BLaER1 (cell line): ENCODE results near the gene SMPX.

Experiments used
- H3K27ac ChIP-seq: shearing (Covaris generic); formaldehyde crosslinking; 2 replicates; pipeline ENCODE4 v1.8.1; 2022
- H3K27me3 ChIP-seq: shearing (Covaris generic); formaldehyde crosslinking; 2 replicates; pipeline ENCODE4 v1.8.1; 2022
- H3K36me3 ChIP-seq: shearing (Covaris generic); formaldehyde crosslinking; 2 replicates; pipeline ENCODE4 v1.8.1; 2022
- H3K4me1 ChIP-seq: shearing (Covaris generic); formaldehyde crosslinking; 2 replicates; pipeline ENCODE4 v1.8.1; 2022
- H3K4me2 ChIP-seq: shearing (Covaris generic); formaldehyde crosslinking; 2 replicates; pipeline ENCODE4 v1.8.1; 2022
- H3K4me3 ChIP-seq: shearing (Covaris generic); formaldehyde crosslinking; 2 replicates; pipeline ENCODE4 v1.8.1; 2022
- H3K9ac ChIP-seq: shearing (Covaris generic); formaldehyde crosslinking; 2 replicates; pipeline ENCODE4 v1.8.1; 2022
- H3K9me3 ChIP-seq: shearing (Covaris generic); formaldehyde crosslinking; 2 replicates; pipeline ENCODE4 v1.8.1; 2022
- H4K20me1 ChIP-seq: shearing (Covaris generic); formaldehyde crosslinking; 2 replicates; pipeline ENCODE4 v1.8.1; 2022
- Cebpa-rat ChIP-seq: shearing (Covaris generic); IDR thresholded peaks from 2 replicates; pipeline ENCODE4 v1.8.1; 2022

The SMPX gene

DNA sequence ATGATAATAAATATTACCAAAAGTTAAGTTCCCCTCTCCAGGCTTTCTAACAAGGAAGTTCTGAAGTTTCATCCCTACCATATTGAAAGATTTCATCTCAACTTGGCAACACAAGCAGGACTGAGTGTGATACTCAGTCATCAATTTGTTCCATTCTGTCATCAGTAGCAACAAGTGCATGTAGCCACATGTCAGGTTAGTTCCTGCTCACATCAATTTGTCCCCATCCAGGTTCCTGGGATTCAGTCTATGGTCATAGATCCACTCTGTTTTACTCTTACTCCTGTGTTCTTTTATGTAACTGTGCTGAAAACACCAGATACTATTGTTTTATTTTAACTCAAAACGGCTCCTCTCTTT is 22.2 kb downstream of the SMPX start:
- Histone ChIP-seq H4K20me1 (no peaks in the 10 kb centered on the region), H3K4me2 (no peak overlapping the region), H3K4me1 (peaks cover 2% of the 10 kb centered on the region), H3K9ac (no peak overlapping the region), H3K27me3 (no peaks in the 10 kb centered on the region), H3K9me3 (no peaks in the 10 kb centered on the region), H3K27ac (no peak overlapping the region), H3K4me3 (no peak overlapping the region), H3K36me3 (no peaks in the 10 kb centered on the region)
- no peak for TF ChIP-seq Cebpa-rat

DNA sequence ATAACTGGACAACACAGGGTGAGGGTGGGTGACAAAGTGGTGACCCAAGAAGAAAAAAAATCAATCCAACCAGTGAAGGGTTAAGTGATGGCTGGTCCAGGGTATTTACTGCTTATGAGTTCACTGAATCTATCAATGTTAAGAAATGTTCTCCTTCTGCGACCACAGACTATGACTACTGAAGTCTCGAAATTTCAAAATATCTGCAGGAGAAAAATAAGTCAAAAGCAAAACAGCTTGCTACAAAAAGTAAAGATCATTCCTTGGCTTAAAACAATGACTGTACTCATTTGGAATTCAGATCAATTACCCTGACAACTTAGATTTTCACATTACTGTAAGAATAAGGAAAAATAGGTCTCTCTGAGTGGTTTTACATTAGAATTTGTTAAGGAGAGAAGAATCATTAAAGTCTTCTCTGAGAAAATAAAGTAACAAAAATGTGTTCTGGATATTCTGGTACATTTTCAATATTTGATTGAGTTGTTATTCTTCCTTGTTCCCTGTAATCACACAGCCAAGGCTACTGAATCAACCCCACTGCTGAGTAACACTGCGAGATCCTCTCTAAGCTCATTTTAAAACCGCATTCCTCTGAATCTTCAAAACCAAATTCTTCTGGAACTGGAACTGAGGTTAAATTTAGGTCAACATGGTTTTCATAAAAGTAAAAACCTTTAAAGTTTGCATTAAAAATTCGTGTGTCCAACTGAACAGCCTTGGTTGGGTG is 22.7 kb downstream of the SMPX start:
- Histone ChIP-seq H3K36me3 (no peaks in the 10 kb centered on the region), H3K9me3 (no peaks in the 10 kb centered on the region), H4K20me1 (no peaks in the 10 kb centered on the region), H3K9ac (no peak overlapping the region), H3K4me3 (no peak overlapping the region), H3K27ac (no peak overlapping the region), H3K4me2 (no peak overlapping the region), H3K4me1 (no peaks in the 10 kb centered on the region), H3K27me3 (no peaks in the 10 kb centered on the region)
- no peak for TF ChIP-seq Cebpa-rat

DNA sequence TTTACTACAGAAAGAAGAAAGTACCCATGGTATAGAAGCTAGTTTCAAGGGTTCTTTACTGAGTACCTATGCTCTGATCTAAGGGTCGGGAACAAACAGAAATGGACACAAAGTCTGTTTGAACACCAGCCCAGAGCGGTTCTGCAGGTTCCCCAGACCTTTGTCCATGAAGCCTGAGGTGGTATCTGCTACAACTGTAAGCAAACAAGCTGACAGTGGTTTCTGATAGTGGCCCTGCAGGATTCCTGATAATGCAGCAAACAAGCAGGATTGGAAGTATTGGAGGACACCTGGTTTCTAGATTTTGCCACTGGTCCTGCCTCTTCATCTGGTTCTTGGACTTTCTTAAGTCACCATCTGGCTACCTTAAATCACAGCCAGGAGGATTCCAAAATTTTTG is 23.7 kb downstream of the SMPX start:
- no peaks in the 10 kb centered on the region for H4K20me1 ChIP-seq
- no peaks in the 10 kb centered on the region for H3K9me3 ChIP-seq
- H3K36me3 ChIP-seq, result no peaks in the 10 kb centered on the region
- H3K4me3 ChIP-seq, result no peak overlapping the region
- no peaks in the 10 kb centered on the region for H3K4me1 ChIP-seq
- no peaks in the 10 kb centered on the region for H3K27me3 ChIP-seq
- H3K9ac ChIP-seq, result no peak overlapping the region
- H3K27ac ChIP-seq, result no peak overlapping the region
- no peak overlapping the region for H3K4me2 ChIP-seq
- no peak for TF ChIP-seq Cebpa-rat

DNA sequence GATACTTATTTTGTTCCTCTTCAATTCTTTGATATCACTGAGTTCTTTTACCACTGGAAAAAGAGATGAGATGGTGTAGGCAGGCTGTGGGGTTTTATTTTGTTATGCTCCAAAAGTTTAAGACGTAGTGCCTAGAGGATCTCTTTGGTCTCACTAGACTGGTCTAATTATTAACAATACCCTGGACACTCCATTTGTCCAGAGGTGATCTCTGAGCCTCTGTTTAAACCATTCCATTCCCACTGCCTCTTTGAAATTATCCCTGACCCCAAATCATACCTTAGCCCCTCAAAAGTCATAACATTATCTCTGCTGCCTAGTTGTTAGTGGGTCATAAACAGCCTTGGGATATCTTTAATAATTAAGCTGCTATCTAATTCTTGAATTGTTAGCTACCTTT is 24.2 kb downstream of the SMPX start:
- H3K36me3 ChIP-seq, result no peaks in the 10 kb centered on the region
- H3K9ac ChIP-seq, result no peak overlapping the region
- TF ChIP-seq Cebpa-rat, result no peak
- no peak overlapping the region for H3K4me3 ChIP-seq
- H3K4me2 ChIP-seq, result no peak overlapping the region
- no peak overlapping the region for H3K27ac ChIP-seq
- no peaks in the 10 kb centered on the region for H3K4me1 ChIP-seq
- no peaks in the 10 kb centered on the region for H3K9me3 ChIP-seq
- H3K27me3 ChIP-seq, result no peaks in the 10 kb centered on the region
- no peaks in the 10 kb centered on the region for H4K20me1 ChIP-seq

DNA sequence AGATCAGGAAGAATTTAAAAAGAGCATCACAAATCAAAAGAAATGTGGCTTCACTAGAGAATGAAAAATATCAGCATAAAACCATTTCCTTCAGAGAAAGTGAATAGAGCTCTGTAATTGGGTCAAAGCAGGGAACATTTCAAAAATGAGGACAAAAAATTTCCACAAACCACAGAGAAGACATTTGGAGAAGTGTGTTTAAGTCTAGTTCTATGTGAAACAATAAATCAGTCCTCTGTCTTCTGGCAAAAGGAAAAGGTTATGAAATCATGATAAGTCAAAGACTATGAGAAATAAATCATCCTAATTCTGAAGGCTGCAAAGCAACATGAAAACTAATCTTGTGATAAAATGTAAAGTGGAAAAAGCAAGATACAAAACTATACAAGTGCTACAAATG is 27.9 kb downstream of the SMPX start:
- H3K27me3 ChIP-seq, result no peaks in the 10 kb centered on the region
- no peak overlapping the region for H3K4me2 ChIP-seq
- no peak overlapping the region for H3K27ac ChIP-seq
- no peaks in the 10 kb centered on the region for H3K36me3 ChIP-seq
- no peak overlapping the region for H3K4me3 ChIP-seq
- H3K4me1 ChIP-seq, result no peaks in the 10 kb centered on the region
- H4K20me1 ChIP-seq, result no peaks in the 10 kb centered on the region
- TF ChIP-seq Cebpa-rat, result no peak
- no peaks in the 10 kb centered on the region for H3K9me3 ChIP-seq
- no peak overlapping the region for H3K9ac ChIP-seq

DNA sequence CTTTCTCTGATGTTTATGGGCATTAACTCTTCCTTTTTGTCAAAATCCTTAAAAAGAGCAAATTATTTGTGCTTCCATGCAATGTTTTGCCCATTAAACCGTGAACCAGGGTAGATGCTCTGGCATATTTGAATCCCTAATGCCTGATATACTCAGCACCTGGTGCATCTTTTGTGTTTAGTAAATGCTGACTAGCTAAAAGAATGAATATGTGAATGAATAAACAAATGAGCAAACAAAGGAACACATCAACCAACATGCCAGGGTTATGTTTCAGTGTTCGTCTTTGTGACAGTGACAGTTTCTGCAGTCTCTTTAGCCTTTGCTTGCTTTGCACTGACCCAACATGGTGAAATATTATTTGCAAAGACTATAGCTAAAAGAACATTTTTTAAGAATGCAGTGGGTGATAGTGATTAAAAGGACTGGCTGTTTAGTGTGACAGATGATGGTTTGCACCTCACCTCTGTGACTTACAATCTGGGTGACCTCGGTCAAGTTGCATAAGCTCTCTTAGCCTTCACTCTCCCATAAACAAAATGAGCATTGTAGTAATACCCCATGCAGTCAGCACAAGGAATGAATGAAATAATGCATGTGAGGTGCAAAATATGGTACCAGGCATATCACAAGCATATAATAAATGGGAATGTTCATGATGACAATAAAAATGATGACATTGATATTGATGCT is 29.5 kb downstream of the SMPX start:
- Histone ChIP-seq H3K4me3 (no peak overlapping the region), H3K4me2 (no peak overlapping the region), H4K20me1 (no peaks in the 10 kb centered on the region), H3K27ac (no peak overlapping the region), H3K4me1 (no peaks in the 10 kb centered on the region), H3K9me3 (no peaks in the 10 kb centered on the region), H3K27me3 (no peaks in the 10 kb centered on the region), H3K9ac (no peak overlapping the region), H3K36me3 (no peaks in the 10 kb centered on the region)
- no peak for TF ChIP-seq Cebpa-rat

DNA sequence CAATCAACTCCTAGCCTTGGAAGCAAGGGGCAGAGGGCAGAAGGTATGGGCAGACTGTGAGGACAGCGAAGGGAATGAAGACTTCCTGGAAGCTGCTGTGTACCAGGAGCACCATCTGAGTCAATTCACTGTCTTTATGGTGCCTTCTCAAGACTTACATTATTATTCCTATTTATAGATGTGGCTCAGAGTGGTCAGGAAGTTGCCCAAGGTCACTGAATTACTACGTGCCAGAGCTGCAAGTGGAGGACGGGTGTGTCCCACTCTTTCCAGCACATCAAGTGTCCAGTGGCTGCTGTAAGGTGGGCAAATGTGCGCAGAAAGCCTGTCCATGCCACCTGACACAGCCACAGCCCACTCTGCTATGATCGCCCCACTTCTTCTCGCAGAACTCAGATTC is 32.0 kb downstream of the SMPX start:
- Histone ChIP-seq H3K9ac (no peak overlapping the region), H4K20me1 (no peaks in the 10 kb centered on the region), H3K4me2 (no peak overlapping the region), H3K27ac (no peak overlapping the region), H3K9me3 (no peaks in the 10 kb centered on the region), H3K36me3 (no peaks in the 10 kb centered on the region), H3K4me1 (no peaks in the 10 kb centered on the region), H3K27me3 (no peaks in the 10 kb centered on the region), H3K4me3 (no peak overlapping the region)
- no peak for TF ChIP-seq Cebpa-rat

DNA sequence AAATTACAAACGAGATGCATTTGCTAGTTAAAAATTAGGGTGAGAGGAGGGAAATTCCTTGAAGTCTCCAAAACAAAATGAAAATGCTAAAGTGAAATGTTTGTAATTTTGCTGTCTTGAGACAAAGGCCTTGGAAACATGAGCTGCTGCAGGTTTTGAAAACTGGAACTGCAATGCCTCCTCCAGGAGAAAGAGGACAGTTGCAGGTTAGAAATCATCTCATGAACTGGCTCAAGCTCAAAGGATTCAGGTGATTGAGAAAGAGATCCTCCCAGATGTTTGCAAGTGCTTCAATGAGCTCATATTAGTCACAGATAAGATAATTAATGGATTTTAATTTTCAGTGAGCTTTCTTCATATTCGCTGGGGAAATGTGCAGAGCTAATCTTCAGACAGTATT is 32.4 kb downstream of the SMPX start:
- Histone ChIP-seq H3K27me3 (no peaks in the 10 kb centered on the region), H3K9me3 (no peaks in the 10 kb centered on the region), H4K20me1 (no peaks in the 10 kb centered on the region), H3K27ac (no peak overlapping the region), H3K4me2 (no peak overlapping the region), H3K36me3 (no peaks in the 10 kb centered on the region), H3K9ac (no peak overlapping the region), H3K4me3 (no peak overlapping the region), H3K4me1 (no peaks in the 10 kb centered on the region)
- TF ChIP-seq Cebpa-rat, result no peak

DNA sequence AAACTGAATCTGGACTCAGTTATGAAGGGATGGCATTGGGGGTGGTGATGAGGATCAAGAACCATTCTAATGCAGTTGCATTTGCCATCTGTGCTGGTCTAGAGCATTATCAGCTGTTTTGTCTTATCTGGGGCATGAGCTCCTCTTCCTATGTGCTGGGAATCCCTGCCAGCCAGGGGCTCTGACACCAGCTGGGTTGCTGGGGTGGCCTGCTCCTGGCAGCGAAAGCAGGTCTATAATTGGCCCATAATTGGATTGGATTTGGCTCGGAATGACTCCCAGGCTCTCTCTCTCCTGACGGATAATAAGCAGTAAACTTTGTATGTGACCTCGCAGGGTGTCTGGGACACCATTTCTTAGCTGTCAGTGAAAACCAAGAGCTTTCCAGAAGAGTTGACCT is 34.1 kb downstream of the SMPX start:
- no peaks in the 10 kb centered on the region for H3K9me3 ChIP-seq
- no peak for TF ChIP-seq Cebpa-rat

DNA sequence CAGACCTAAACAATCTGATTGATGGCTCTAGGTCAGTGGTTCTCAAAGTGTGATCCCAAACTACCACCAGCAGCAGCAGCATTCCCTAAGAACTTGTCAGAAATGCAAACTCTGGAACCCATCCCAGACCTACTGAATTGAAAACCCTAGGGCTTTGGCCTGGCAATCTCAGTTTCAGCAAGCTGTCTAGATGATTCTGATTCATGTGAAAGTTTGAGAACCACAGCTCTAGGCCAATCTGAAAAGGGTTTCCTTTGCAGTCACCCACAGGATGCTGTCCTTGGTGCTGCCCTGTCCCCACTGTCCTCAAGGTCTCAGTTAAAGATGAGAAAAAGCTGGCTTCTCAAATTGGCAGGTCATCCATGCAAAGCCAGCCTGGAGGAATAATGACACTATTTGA is 34.8 kb downstream of the SMPX start:
- no peaks in the 10 kb centered on the region for H3K4me1 ChIP-seq
- H3K4me3 ChIP-seq, result no peak overlapping the region
- no peaks in the 10 kb centered on the region for H3K36me3 ChIP-seq
- H3K4me2 ChIP-seq, result no peak overlapping the region
- no peak for TF ChIP-seq Cebpa-rat
- no peaks in the 10 kb centered on the region for H3K27me3 ChIP-seq
- H3K9me3 ChIP-seq, result no peaks in the 10 kb centered on the region
- no peaks in the 10 kb centered on the region for H4K20me1 ChIP-seq
- no peak overlapping the region for H3K9ac ChIP-seq
- no peak overlapping the region for H3K27ac ChIP-seq

More for the DNA sequence above, 34.1 kb downstream of the SMPX start:
- Histone ChIP-seq H3K4me1 (no peaks in the 10 kb centered on the region), H4K20me1 (no peaks in the 10 kb centered on the region), H3K4me2 (no peak overlapping the region), H3K4me3 (no peak overlapping the region), H3K27me3 (no peaks in the 10 kb centered on the region), H3K27ac (no peak overlapping the region), H3K36me3 (no peaks in the 10 kb centered on the region), H3K9ac (no peak overlapping the region)

DNA sequence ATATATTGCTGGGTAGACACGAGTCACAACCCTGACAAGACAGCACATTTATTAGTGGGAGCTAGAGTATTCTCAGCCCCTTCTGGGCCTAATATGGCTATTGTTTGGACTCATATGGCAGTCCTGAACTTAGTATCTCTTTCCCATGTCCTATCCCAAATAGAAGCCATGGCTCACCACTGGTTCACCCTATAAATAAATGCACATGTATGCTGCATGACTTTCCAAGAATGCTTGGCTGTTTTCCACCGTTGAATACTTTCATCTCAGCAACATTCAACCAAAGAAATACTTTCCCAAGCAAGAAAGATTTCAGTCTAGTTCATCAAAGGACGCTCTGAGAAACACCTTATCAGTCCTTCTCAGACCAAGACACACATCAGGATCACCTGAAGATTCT is 36.7 kb downstream of the SMPX start:
- TF ChIP-seq Cebpa-rat, result no peak
- Histone ChIP-seq H3K4me3 (no peak overlapping the region), H3K9ac (no peak overlapping the region), H3K9me3 (no peaks in the 10 kb centered on the region), H3K4me2 (no peak overlapping the region), H3K4me1 (no peaks in the 10 kb centered on the region), H4K20me1 (no peaks in the 10 kb centered on the region), H3K36me3 (no peaks in the 10 kb centered on the region), H3K27me3 (no peaks in the 10 kb centered on the region), H3K27ac (no peak overlapping the region)
